Thyroid gland (tissue), 4 donors: ENCODE results near the gene IMPDH2.

Experiments
- POLR2A ChIP-seq, 2 donors: fragments of 450-650 bp; IDR thresholded peaks; one replicate each; pipeline ENCODE4 v1.6.1; 2017; ENCODE audit warnings: antibody characterized with exemption in 2 of 2, mild to moderate bottlenecking in 2 of 2, moderate library complexity in 1 of 2
- TF ChIP-seq, protein P1 (sequence below), 6 experiments: fragments of 200-600 bp in 3 of 6; fragments of 450-650 bp in 3 of 6; sonication (generic) in 3 of 6; IDR thresholded peaks; one replicate each; pipeline ENCODE4 v1.5.1; 2016 to 2019; ENCODE audit warnings: antibody characterized with exemption in 6 of 6, mild to moderate bottlenecking in 2 of 6, inconsistent platforms in 1 of 6, moderate library complexity in 1 of 6

DNA sequence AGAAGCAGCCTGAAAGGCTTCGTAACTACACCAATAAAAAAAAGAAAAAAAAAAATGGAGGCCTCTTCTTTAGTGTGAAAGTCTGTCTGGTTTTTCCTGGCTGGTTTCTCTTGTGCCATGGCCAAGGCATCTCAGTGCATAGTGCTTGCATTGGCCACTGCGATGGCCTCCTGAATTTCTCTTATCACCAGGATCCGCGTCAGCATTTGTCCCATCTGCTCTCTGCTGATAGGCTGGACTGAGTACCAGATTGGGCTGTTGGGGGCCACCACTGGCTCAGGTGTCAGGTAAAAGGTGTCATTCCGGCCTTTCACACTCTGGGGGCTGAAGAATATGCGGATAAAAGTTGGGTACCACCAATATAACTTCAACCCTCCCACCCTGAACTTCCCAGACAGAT lies 1.1 kb upstream of the IMPDH2 start:
- TF ChIP-seq, protein P1, sequence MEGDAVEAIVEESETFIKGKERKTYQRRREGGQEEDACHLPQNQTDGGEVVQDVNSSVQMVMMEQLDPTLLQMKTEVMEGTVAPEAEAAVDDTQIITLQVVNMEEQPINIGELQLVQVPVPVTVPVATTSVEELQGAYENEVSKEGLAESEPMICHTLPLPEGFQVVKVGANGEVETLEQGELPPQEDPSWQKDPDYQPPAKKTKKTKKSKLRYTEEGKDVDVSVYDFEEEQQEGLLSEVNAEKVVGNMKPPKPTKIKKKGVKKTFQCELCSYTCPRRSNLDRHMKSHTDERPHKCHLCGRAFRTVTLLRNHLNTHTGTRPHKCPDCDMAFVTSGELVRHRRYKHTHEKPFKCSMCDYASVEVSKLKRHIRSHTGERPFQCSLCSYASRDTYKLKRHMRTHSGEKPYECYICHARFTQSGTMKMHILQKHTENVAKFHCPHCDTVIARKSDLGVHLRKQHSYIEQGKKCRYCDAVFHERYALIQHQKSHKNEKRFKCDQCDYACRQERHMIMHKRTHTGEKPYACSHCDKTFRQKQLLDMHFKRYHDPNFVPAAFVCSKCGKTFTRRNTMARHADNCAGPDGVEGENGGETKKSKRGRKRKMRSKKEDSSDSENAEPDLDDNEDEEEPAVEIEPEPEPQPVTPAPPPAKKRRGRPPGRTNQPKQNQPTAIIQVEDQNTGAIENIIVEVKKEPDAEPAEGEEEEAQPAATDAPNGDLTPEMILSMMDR (IDR thresholded peaks at IDR 0.05) = no peak
- no peak for TF ChIP-seq POLR2A (IDR thresholded peaks at IDR 0.05)
